WTC11 (cell line): ENCODE measurements around the gene AREL1. TPM values are rescaled to one million over a fixed set of nuclear protein-coding genes. Genes with fewer than 3 reads are reported as not detected.

ENCODE experiments used
- ATAC-seq: fragments of 200-7000 bp; cut with Tn5 transposase; 2 replicates; pipeline ENCODE4 v1.10.0; 2021; ENCODE audit warnings: mild to moderate bottlenecking, moderate library complexity
- CTCF ChIA-PET: fragments of 300-600 bp; sonication (Branson Sonifier 250); formaldehyde crosslinking; loops from one replicate; lab custom pipeline; 2021; ENCODE audit warnings: antibody characterized with exemption; lab: Charles Lee
- POLR2A ChIA-PET: fragments of 350-600 bp; sonication (Branson Sonifier 250); formaldehyde crosslinking; loops from one replicate; lab custom pipeline; 2021; ENCODE audit warnings: antibody characterized with exemption; lab: Charles Lee
- DNase-seq: peaks from one replicate; pipeline ENCODE4 v3.0.0; 2021; ENCODE audit warnings: low spot score
- H3K27ac Mint-ChIP-seq: 2 replicates; pipeline ENCODE4 v1.8.0; 2021; ENCODE audit warnings: mixed read lengths
- H3K27me3 Mint-ChIP-seq: 2 replicates; pipeline ENCODE4 v1.8.0; 2021; ENCODE audit warnings: low read depth, mild to moderate bottlenecking, moderate library complexity, mixed read lengths
- H3K36me3 Mint-ChIP-seq: 2 replicates; pipeline ENCODE4 v1.8.0; 2021; ENCODE audit warnings: mixed read lengths
- H3K4me1 Mint-ChIP-seq: 2 replicates; pipeline ENCODE4 v1.8.0; 2022; ENCODE audit warnings: mixed read lengths
- H3K4me3 Mint-ChIP-seq: 2 replicates; pipeline ENCODE4 v1.8.0; 2021; ENCODE audit warnings: mild to moderate bottlenecking, moderate library complexity, mixed read lengths
- H3K9me3 Mint-ChIP-seq: 2 replicates; pipeline ENCODE4 v1.8.0; 2021; ENCODE audit warnings: mixed read lengths
- AFF4 ChIP-seq: sonication (generic); formaldehyde crosslinking; IDR thresholded peaks from 2 replicates; pipeline ENCODE4 v1.8.1; 2023; ENCODE audit warnings: mild to moderate bottlenecking, missing genetic modification reagents, borderline replicate concordance
- ATF3 ChIP-seq: sonication (generic); formaldehyde crosslinking; conservative IDR thresholded peaks from 2 replicates; pipeline ENCODE4 v1.8.1; 2022; ENCODE audit warnings: mild to moderate bottlenecking, missing genetic modification reagents
- E2F5 ChIP-seq: sonication (generic); formaldehyde crosslinking; IDR thresholded peaks from 2 replicates; pipeline ENCODE4 v1.8.1; 2022; ENCODE audit warnings: mild to moderate bottlenecking, moderate library complexity, missing genetic modification reagents
- ESRRA ChIP-seq: sonication (generic); formaldehyde crosslinking; IDR thresholded peaks from 2 replicates; pipeline ENCODE4 v1.8.1; 2022; ENCODE audit warnings: mild to moderate bottlenecking, missing genetic modification reagents, borderline replicate concordance
- HMGA2 ChIP-seq: fragments of 250-450 bp; sonication (Bioruptor Pico); IDR thresholded peaks from 2 replicates; pipeline ENCODE4 v1.4.0; 2021; ENCODE audit warnings: mild to moderate bottlenecking, moderate library complexity
- HMGXB4 ChIP-seq: sonication (generic); formaldehyde crosslinking; IDR thresholded peaks from 2 replicates; pipeline ENCODE4 v1.8.1; 2023; ENCODE audit warnings: mild to moderate bottlenecking, moderate library complexity, missing genetic modification reagents
- JUN ChIP-seq: sonication (generic); formaldehyde crosslinking; IDR thresholded peaks from 2 replicates; pipeline ENCODE4 v1.8.0; 2023; ENCODE audit warnings: mild to moderate bottlenecking, missing genetic modification reagents
- MLX ChIP-seq: sonication (generic); formaldehyde crosslinking; IDR thresholded peaks from 2 replicates; pipeline ENCODE4 v1.8.1; 2023; ENCODE audit warnings: mild to moderate bottlenecking, missing genetic modification reagents, moderate library complexity
- MXD4 ChIP-seq: fragments of 250-450 bp; sonication (Bioruptor Pico); IDR thresholded peaks from 2 replicates; pipeline ENCODE4 v1.8.0; 2021; ENCODE audit warnings: mild to moderate bottlenecking, moderate library complexity, borderline replicate concordance
- MYBL2 ChIP-seq: sonication (generic); formaldehyde crosslinking; IDR thresholded peaks from 2 replicates; pipeline ENCODE4 v1.8.1; 2023; ENCODE audit warnings: mild to moderate bottlenecking, moderate library complexity, missing genetic modification reagents
- RORB ChIP-seq: fragments of 250-450 bp; sonication (Bioruptor Pico); IDR thresholded peaks from 2 replicates; pipeline ENCODE4 v1.9.0; 2021; ENCODE audit warnings: mild to moderate bottlenecking
- SMAD3 ChIP-seq: sonication (generic); formaldehyde crosslinking; IDR thresholded peaks from 2 replicates; pipeline ENCODE4 v1.8.0; 2022; ENCODE audit warnings: missing genetic modification reagents, mild to moderate bottlenecking, borderline replicate concordance
- TCF7 ChIP-seq: sonication (generic); formaldehyde crosslinking; IDR thresholded peaks from 2 replicates; pipeline ENCODE4 v1.8.0; 2022; ENCODE audit warnings: mild to moderate bottlenecking, low read depth, missing genetic modification reagents, moderate library complexity
- TP53 ChIP-seq: sonication (generic); formaldehyde crosslinking; IDR thresholded peaks from 2 replicates; pipeline ENCODE4 v1.8.1; 2023; ENCODE audit warnings: mild to moderate bottlenecking, missing genetic modification reagents
- ZNF396 ChIP-seq: fragments of 250-450 bp; sonication (Bioruptor Pico); IDR thresholded peaks from 2 replicates; pipeline ENCODE4 v1.8.0; 2021; ENCODE audit warnings: mild to moderate bottlenecking, moderate library complexity, borderline replicate concordance
- ZNF425 ChIP-seq: fragments of 250-450 bp; sonication (Bioruptor Pico); conservative IDR thresholded peaks from 2 replicates; pipeline ENCODE4 v1.9.0; 2021; ENCODE audit warnings: mild to moderate bottlenecking
- ZNF671 ChIP-seq: fragments of 250-450 bp; sonication (Bioruptor Pico); IDR thresholded peaks from 2 replicates; pipeline ENCODE4 v1.8.0; 2021; ENCODE audit warnings: mild to moderate bottlenecking
- total RNA-seq: library from RNA; stranded (reverse); gene quantifications from 3 replicates; pipeline ENCODE4 v1.2.3, GENCODE V29; 2021
- TF ChIP-seq, protein P1 (sequence below): fragments of 250-450 bp; sonication (Bioruptor Pico); IDR thresholded peaks from 2 replicates; pipeline ENCODE4 v1.9.0; 2021; ENCODE audit warnings: moderate library complexity, mild to moderate bottlenecking, inconsistent platforms, borderline replicate concordance
- TF ChIP-seq, protein P2 (sequence below): fragments of 250-450 bp; sonication (Bioruptor Pico); IDR thresholded peaks from 2 replicates; pipeline ENCODE4 v1.8.0; 2021; ENCODE audit warnings: mild to moderate bottlenecking

The AREL1 gene
- total RNA-seq, 1 experiment from 2014 or later, result 37.0 TPM

DNA sequence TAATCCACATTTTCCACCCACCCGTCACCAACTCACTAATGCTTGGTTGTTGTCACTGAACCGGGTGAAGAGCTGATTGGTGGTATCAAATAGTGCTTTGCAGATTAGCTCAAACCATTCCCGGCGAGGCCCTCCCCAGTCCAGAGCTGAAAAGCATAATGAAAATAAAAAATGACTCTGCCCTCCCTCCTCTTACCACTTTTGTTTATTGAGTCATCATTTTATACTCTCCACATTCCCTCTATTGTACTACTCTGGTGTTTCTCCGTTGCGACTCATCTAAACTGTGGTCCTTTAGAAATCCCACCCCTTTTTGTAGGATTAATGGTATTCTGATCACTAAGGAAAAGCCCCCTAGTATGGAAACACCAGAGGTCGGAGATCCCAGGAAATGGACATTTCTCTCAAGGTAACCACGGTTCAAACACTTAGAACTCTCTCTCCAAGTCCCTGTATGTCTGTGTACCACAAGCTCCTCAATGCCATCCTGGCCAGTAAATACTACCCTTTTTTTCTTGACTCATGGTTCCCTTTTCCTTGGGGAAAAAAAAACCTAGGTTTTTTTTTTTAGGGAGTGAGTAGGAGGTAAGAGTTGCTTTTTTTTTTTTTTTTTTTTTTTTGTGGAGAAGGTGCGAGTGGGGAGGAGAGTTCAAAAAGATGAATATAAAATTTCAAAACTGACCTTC is 42.0 kb downstream of the AREL1 start:
- H3K27ac Mint-ChIP-seq, result no peak overlapping the region
- TF ChIP-seq TP53 (no peak), ZNF671 (CRISPR knock-in tag) (no peak), ESRRA (CRISPR knock-in tag) (no peak), E2F5 (CRISPR knock-in tag) (no peak), JUN (no peak), RORB (CRISPR knock-in tag) (no peak), HMGXB4 (CRISPR knock-in tag) (no peak), TCF7 (CRISPR knock-in tag) (no peak)
- TF ChIP-seq, protein P1, sequence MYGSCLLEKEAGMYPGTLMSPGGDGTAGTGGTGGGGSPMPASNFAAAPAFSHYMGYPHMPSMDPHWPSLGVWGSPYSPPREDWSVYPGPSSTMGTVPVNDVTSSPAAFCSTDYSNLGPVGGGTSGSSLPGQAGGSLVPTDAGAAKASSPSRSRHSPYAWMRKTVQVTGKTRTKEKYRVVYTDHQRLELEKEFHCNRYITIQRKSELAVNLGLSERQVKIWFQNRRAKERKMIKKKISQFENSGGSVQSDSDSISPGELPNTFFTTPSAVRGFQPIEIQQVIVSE, result no peak
- TF ChIP-seq, all 79 proteins: peak for 0
- H3K4me1 Mint-ChIP-seq, result no peaks in the 10 kb centered on the region
- H3K36me3 Mint-ChIP-seq, result peaks cover 59% of the 10 kb centered on the region
- ChIA-PET POLR2A (no interaction called here), CTCF (interaction anchor here (1.2 kb wide), 1 partner anchor 191 kb away, joined by 3 read pairs; no protein-coding TSS in a partner anchor)
- DNase-seq, result no peak
- H3K4me3 Mint-ChIP-seq, result no peak overlapping the region
- H3K9me3 Mint-ChIP-seq, result no peaks in the 10 kb centered on the region
- ATAC-seq, result no peak
- no peaks in the 10 kb centered on the region for H3K27me3 Mint-ChIP-seq

GRCh38 chr14:74669846-74670245 is 43.0 kb downstream of the AREL1 start:
- no peak for ATAC-seq
- Mint-ChIP-seq H3K27ac (no peak overlapping the region), H3K4me1 (no peaks in the 10 kb centered on the region), H3K36me3 (peaks cover 54% of the 10 kb centered on the region), H3K27me3 (no peaks in the 10 kb centered on the region), H3K9me3 (no peaks in the 10 kb centered on the region), H3K4me3 (no peak overlapping the region)
- no peak for DNase-seq
- CTCF ChIA-PET, result interaction anchor here (1.2 kb wide), 1 partner anchor 192 kb away, joined by 3 read pairs; no protein-coding TSS in a partner anchor
- TF ChIP-seq ZNF425 (no peak), MYBL2 (CRISPR knock-in tag) (no peak), SMAD3 (CRISPR knock-in tag) (no peak), MXD4 (CRISPR knock-in tag) (no peak)
- TF ChIP-seq, protein P1, result no peak
- POLR2A ChIA-PET, result no interaction called here

- no peaks in the 10 kb centered on the region for H3K27me3 Mint-ChIP-seq
- TF ChIP-seq, protein P2, sequence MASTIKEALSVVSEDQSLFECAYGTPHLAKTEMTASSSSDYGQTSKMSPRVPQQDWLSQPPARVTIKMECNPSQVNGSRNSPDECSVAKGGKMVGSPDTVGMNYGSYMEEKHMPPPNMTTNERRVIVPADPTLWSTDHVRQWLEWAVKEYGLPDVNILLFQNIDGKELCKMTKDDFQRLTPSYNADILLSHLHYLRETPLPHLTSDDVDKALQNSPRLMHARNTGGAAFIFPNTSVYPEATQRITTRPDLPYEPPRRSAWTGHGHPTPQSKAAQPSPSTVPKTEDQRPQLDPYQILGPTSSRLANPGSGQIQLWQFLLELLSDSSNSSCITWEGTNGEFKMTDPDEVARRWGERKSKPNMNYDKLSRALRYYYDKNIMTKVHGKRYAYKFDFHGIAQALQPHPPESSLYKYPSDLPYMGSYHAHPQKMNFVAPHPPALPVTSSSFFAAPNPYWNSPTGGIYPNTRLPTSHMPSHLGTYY (CRISPR knock-in tag), result no peak
- TF ChIP-seq MLX (CRISPR knock-in tag) (no peak), AFF4 (CRISPR knock-in tag) (no peak), ZNF396 (no peak), ATF3 (CRISPR knock-in tag) (no peak), HMGA2 (CRISPR knock-in tag) (no peak)
These were observed 43.6 kb downstream of the AREL1 start for GRCh38 chr14:74669256-74669655.

More at GRCh38 chr14:74669256-74669655, 43.6 kb downstream of the AREL1 start:
- CTCF ChIA-PET, result interaction anchor here (1.2 kb wide), 1 partner anchor 192 kb away, joined by 3 read pairs; no protein-coding TSS in a partner anchor
- Mint-ChIP-seq H3K9me3 (no peaks in the 10 kb centered on the region), H3K36me3 (peaks cover 51% of the 10 kb centered on the region), H3K4me1 (no peaks in the 10 kb centered on the region), H3K27ac (no peak overlapping the region), H3K4me3 (no peak overlapping the region)
- ATAC-seq (no peak), DNase-seq (no peak)
- POLR2A ChIA-PET, result no interaction called here
